Right atrium auricular region (tissue), 2 donors: ENCODE data around the gene ZNF512B. TPM values are rescaled to one million over a fixed set of nuclear protein-coding genes. Genes with fewer than 3 reads are reported as not detected.
A peak's percentile ranks its signal among the peaks of the same experiment; 100 is the strongest.
"Not testable (repeated sequence)": the region's sequence is repeated elsewhere in the genome, so short reads cannot be mapped to it uniquely, and the experiment has no call there.

Experiments used
- DNase-seq: peaks from one replicate; pipeline ENCODE4 v3.0.0-alpha.2; 2019; ENCODE audit warnings: low spot score
- H3K27ac ChIP-seq, 2 donors: fragments of 200-600 bp; sonication (generic); 1 replicate in 1 of 2; 2 replicates in 1 of 2; pipeline ENCODE4 v1.5.1; 2016 to 2019
- H3K27me3 ChIP-seq, 2 donors: fragments of 200-600 bp; sonication (generic); one replicate each; pipeline versions ENCODE4 v1.5.1 to v1.6.0; 2017 to 2019
- H3K36me3 ChIP-seq: fragments of 200-600 bp; sonication (generic); one replicate; pipeline ENCODE4 v1.5.1; 2016
- H3K4me1 ChIP-seq, 2 donors: fragments of 200-600 bp; sonication (generic); one replicate each; pipeline versions ENCODE4 v1.5.1 to v1.6.0; 2017 to 2019
- H3K4me3 ChIP-seq, 2 donors: fragments of 200-600 bp; sonication (generic); 1 replicate in 1 of 2; 2 replicates in 1 of 2; pipeline ENCODE4 v1.5.1; 2017 to 2019; ENCODE audit warnings: mild to moderate bottlenecking in 1 of 2, moderate library complexity in 1 of 2
- H3K9me3 ChIP-seq, 2 donors: fragments of 200-600 bp; sonication (generic); one replicate each; pipeline ENCODE4 v1.5.1; 2019
- microRNA counts, 2 donors: library from miRNA; unstranded; fragments of <30 nt; microRNA quantifications; one replicate each; lab custom pipeline; 2016 to 2017
- microRNA-seq, 2 donors: library from miRNA; unstranded; fragments of <30 nt; microRNA quantifications; one replicate each; pipeline ENCODE4, GENCODE V29; 2016 to 2017; ENCODE audit warnings: borderline number of aligned reads in 2 of 2, borderline replicate concordance in 1 of 2
- total RNA-seq, 2 donors: library from RNA; depleted of rRNA; stranded (reverse); fragments of >200 nt; gene quantifications; one replicate each; pipeline ENCODE4 v1.1.0, GENCODE V29; 2016
- TF ChIP-seq, protein P1 (sequence below), 2 donors: fragments of 200-600 bp; sonication (generic); IDR thresholded peaks; one replicate each; pipeline ENCODE4 v1.5.1; 2019; ENCODE audit warnings: antibody characterized with exemption in 2 of 2

Gene ZNF512B
- total RNA-seq, 2 donors from 2014 or later: 7.0 to 8.3 TPM

DNA sequence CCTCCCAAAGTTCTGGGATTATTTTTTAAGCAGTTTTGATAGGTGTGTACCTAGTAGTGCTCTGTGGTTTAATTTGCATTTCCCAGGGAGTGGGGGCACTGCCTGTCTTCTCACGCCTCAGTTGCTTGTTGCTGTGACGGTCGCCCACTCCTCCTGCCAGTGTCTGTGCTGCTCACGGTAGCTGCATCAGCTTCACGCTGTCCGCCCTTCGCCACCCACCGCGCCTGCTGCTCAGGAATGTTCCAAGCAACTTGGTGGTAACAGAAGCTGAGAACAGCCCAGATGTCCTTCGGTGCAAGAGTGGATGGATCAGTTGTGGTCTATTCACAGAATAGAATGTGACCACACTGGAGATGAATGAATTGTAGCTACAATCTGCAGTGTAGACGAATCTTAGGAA lies 51.9 kb downstream of the ZNF512B start:
- no peak for DNase-seq
- no peaks in the 10 kb centered on the region for H3K27me3 ChIP-seq

DNA sequence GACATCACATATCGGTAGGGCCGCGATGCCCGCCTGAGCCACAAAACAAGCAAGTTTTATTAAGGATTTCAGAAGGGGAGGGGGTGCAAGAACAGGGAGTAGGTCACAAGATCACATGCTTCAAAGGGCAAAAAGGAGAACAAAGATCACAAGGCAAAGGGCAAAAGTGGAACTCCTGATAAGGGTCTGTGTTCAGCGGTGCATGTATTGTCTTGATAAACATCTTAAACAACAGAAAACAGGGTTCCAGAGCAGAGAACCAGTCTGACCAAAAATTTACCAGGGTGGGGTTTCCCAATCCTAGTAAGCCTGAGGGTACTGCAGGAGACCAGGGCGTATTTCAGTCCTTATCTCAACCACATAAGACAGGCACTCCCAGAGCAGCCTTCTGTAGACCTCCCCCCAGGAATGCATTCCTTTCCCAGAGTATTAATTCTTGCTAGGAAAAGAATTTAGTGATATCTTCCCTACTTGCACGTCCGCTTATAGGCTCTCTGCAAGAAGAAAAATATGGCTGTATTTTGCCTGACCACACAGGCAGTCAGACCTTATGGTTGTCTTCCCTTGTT lies 53.3 kb downstream of the ZNF512B start:
- DNase-seq, H3K27ac ChIP-seq, H3K27me3 ChIP-seq, H3K4me3 ChIP-seq, H3K9me3 ChIP-seq: not testable (repeated sequence)
- H3K4me1 ChIP-seq: peaks cover 0 to 10% of the 10 kb centered on the region in 2 donors
- peaks cover 14% of the 10 kb centered on the region for H3K36me3 ChIP-seq

More for the DNA sequence above, 51.9 kb downstream of the ZNF512B start:
- H3K4me1 ChIP-seq: peaks cover 0 to 8% of the 10 kb centered on the region in 2 donors
- no peak overlapping the region for H3K4me3 ChIP-seq
- H3K9me3 ChIP-seq: no peaks in the 10 kb centered on the region
- H3K36me3 ChIP-seq: peaks cover 20% of the 10 kb centered on the region
- TF ChIP-seq, protein P1, sequence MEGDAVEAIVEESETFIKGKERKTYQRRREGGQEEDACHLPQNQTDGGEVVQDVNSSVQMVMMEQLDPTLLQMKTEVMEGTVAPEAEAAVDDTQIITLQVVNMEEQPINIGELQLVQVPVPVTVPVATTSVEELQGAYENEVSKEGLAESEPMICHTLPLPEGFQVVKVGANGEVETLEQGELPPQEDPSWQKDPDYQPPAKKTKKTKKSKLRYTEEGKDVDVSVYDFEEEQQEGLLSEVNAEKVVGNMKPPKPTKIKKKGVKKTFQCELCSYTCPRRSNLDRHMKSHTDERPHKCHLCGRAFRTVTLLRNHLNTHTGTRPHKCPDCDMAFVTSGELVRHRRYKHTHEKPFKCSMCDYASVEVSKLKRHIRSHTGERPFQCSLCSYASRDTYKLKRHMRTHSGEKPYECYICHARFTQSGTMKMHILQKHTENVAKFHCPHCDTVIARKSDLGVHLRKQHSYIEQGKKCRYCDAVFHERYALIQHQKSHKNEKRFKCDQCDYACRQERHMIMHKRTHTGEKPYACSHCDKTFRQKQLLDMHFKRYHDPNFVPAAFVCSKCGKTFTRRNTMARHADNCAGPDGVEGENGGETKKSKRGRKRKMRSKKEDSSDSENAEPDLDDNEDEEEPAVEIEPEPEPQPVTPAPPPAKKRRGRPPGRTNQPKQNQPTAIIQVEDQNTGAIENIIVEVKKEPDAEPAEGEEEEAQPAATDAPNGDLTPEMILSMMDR (IDR thresholded peaks at IDR 0.05): no peak
- no peak overlapping the region for H3K27ac ChIP-seq

DNA sequence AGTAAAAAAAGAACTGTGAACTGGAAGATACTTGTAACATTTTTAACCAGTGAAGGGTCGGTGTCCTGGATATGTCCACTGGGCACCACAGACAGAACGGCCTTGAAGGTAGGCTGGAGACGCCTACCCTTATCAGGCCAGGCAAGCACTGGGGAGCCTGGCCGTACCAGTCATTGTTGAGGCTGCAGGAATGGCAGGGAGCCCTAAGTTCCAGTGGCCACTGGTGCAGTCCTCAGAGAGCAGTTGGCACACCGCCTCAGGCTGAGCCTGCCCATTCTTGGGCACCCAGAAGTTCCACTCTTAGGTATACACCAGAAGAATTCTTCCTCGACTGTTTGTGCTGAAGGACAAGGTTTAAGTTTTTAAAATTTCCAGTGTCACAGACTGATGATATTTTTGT lies 54.3 kb downstream of the ZNF512B start:
- Histone ChIP-seq H3K27me3 (no peaks in the 10 kb centered on the region), H3K36me3 (peaks cover 11% of the 10 kb centered on the region), H3K27ac (no peak overlapping the region), H3K4me1 (peaks cover 0 to 19% of the 10 kb centered on the region in 2 donors), H3K9me3 (no peaks in the 10 kb centered on the region), H3K4me3 (no peak overlapping the region)
- no peak for DNase-seq
- TF ChIP-seq, protein P1 (IDR thresholded peaks at IDR 0.05): no peak

DNA sequence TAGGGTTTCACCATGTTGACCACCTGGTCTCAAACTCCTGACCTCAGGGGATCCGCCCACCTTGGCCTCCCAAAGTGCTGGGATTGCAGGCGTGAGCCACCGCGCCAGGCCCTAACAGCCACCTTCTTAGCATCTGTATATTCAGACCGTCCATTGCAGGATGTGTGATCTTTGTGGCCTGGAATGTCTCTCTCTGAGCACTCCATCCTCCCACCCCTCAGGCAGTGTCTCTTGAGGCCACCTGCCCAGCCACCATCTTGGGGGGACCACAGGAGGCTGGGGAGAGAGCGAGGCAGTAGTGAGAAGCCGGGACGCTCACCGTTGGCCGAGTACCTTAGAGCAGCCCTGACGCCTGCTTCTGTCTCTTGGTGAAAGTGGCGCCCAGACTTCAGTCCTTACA lies 56.0 kb downstream of the ZNF512B start:
- TF ChIP-seq, protein P1 (IDR thresholded peaks at IDR 0.05): no peak
- H3K27me3 ChIP-seq: no peaks in the 10 kb centered on the region
- peaks cover 0 to 27% of the 10 kb centered on the region in 2 donors for H3K4me1 ChIP-seq
- peaks cover 10% of the 10 kb centered on the region for H3K36me3 ChIP-seq
- H3K27ac ChIP-seq: no peak overlapping the region
- H3K4me3 ChIP-seq: no peak overlapping the region
- H3K9me3 ChIP-seq: no peaks in the 10 kb centered on the region
- DNase-seq: no peak

DNA sequence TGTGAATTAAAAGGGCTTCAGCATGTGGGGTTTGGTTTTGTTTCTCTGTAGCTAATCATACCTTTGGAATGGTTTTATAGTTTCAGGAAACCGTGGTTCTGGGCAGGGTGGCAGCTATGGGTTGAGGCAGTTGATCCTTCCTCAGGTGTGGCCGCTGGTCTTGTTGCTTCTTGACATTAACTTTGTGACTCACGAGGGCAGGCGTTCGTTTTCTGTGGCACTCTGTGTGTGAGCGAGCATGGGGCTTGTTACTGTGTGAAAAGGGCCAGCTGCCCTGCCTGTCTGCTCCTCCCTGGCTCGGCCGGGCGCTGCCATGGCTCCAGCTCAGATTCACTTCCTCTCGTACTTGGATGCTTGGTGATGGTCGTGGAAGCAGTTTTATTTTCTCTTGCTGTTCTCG lies 58.6 kb downstream of the ZNF512B start:
- Histone ChIP-seq H3K9me3 (no peaks in the 10 kb centered on the region), H3K4me3 (no peak overlapping the region), H3K27me3 (no peaks in the 10 kb centered on the region), H3K36me3 (no peaks in the 10 kb centered on the region), H3K27ac (peak overlapping the region in 1 of 2 donors; percentile 33), H3K4me1 (peaks cover 0 to 48% of the 10 kb centered on the region in 2 donors)
- DNase-seq: no peak
- TF ChIP-seq, protein P1 (IDR thresholded peaks at IDR 0.05): no peak

DNA sequence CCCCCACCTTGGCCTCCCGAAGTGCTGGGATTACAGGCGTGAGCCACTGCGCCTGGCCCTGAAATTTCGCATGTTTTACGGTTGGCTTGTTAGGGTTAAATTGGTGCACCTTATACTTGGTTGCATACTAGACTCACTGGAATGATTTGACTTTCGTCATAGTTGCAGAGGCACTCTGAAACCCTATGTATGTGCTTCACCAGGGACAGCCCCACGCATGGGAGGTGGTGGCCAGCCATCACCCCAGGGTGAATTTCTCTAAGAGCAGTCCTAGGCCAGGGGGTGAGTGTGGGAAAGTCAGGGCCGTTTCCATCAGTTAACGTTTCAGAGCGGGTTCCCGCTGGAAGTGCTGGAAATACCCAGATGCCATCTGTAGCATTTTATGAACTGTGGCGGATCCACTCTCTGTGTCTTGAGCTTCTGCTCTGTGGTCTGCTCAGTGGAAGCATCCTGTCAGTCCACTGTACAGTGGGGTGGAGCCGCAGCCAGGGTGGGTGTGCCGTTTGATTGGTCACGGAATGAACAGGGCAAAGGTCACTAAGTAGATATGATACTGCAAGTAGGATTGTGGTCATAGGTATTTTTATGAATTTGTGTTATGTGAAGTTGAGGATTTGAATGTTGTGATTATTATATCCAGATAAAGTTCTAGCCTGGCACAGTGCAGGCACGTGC lies 61.6 kb downstream of the ZNF512B start:
- TF ChIP-seq, protein P1 (IDR thresholded peaks at IDR 0.05): no peak
- no peaks in the 10 kb centered on the region for H3K27me3 ChIP-seq
- H3K36me3 ChIP-seq: no peaks in the 10 kb centered on the region
- DNase-seq: no peak
- peaks cover 0 to 54% of the 10 kb centered on the region in 2 donors for H3K4me1 ChIP-seq
- H3K9me3 ChIP-seq: no peaks in the 10 kb centered on the region
- H3K4me3 ChIP-seq: no peak overlapping the region
- H3K27ac ChIP-seq: no peak overlapping the region

MicroRNA genes within 50 kb of the gene (microRNA counts, 767-probe panel; counts per million panel counts)
- microRNA hsa-miR-1914-5p (lab: Ali Mortazavi, UCI) (0 to 31.0 counts per million in 2 donors), microRNA hsa-miR-647 (lab: Ali Mortazavi, UCI) (0 to 31.0 counts per million in 2 donors), microRNA hsa-miR-941 (lab: Ali Mortazavi, UCI) (0 to 31.0 counts per million in 2 donors)

Small RNAs within 50 kb of the gene (microRNA-seq; reads per million reads assigned to microRNA genes)
- 0 reads per million in 2 donors for gene MIR1914
- gene MIR647: 0 reads per million in 2 donors
- gene MIR941-1: 0 reads per million in 2 donors
- gene MIR941-2: 0 reads per million in 2 donors
- 0 reads per million in 2 donors for gene MIR941-3
- 0 reads per million in 2 donors for gene MIR941-4
- 0 reads per million in 2 donors for gene MIR941-5

Other genes starting within 250 kb of the ZNF512B start
- 1 to 10 TPM; 2.4 to 2.5 TPM for gene LIME1, start 233.3 kb downstream of the ZNF512B start, total RNA-seq
- gene SLC2A4RG, start 230.2 kb downstream of the ZNF512B start, total RNA-seq: 10 to 100 TPM; 30.1 to 30.7 TPM
- gene ZBTB46, start 138.7 kb downstream of the ZNF512B start, total RNA-seq: 10 to 100 TPM; 12.2 to 17.8 TPM
- gene ABHD16B, start 108.4 kb downstream of the ZNF512B start, total RNA-seq: not detected
- 10 to 100 TPM; 80.6 to 84.0 TPM for gene TPD52L2, start 104.7 kb downstream of the ZNF512B start, total RNA-seq
- 10 to 100 TPM; 41.2 to 43.8 TPM for gene DNAJC5, start 74.8 kb downstream of the ZNF512B start, total RNA-seq
- gene UCKL1, start 13.5 kb downstream of the ZNF512B start, total RNA-seq: 10 to 100 TPM; 25.9 to 27.6 TPM
- 1 to 10 TPM; 3.1 to 3.7 TPM for gene SAMD10, start 9.7 kb upstream of the ZNF512B start, total RNA-seq
- 10 to 100 TPM; 32.9 to 43.6 TPM for gene PRPF6, start 11.2 kb upstream of the ZNF512B start, total RNA-seq
- under 1 TPM; 0.07 to 0.35 TPM for gene C20orf204, start 66.3 kb upstream of the ZNF512B start, total RNA-seq
- gene SOX18, start 79.7 kb upstream of the ZNF512B start, total RNA-seq: 10 to 100 TPM; 15.1 to 17.2 TPM
- gene TCEA2, start 93.3 kb upstream of the ZNF512B start, total RNA-seq: 10 to 100 TPM; 17.8 to 25.5 TPM
- gene RGS19, start 109.6 kb upstream of the ZNF512B start, total RNA-seq: 10 to 100 TPM in 1 of 2 donors, 1 to 10 TPM in 1; 7.8 to 14.1 TPM
- 1 to 10 TPM in 1 of 2 donors, under 1 TPM in 1; 0.75 to 1.4 TPM for gene OPRL1, start 110.2 kb upstream of the ZNF512B start, total RNA-seq
- not detected for gene LKAAEAR1, start 114.5 kb upstream of the ZNF512B start, total RNA-seq
- gene NPBWR2, start 137.6 kb upstream of the ZNF512B start, total RNA-seq: not detected
- under 1 TPM in 1 of 2 donors, not detected in 1; 0.15 TPM for gene MYT1, start 194.5 kb upstream of the ZNF512B start, total RNA-seq